H9 (cell line): ENCODE results near the gene RPL37. TPM values are rescaled to one million over a fixed set of nuclear protein-coding genes. Genes with fewer than 3 reads are reported as not detected.

Experiments used
- DNase-seq: peaks from one replicate; pipeline ENCODE4 v3.0.0-alpha.2; 2017
- H2AFZ ChIP-seq: one replicate; pipeline ENCODE4 v1.6.1; 2013; ENCODE audit warnings: mild to moderate bottlenecking, low read length, control low read depth, moderate library complexity
- H2AK5ac ChIP-seq: 2 replicates; pipeline ENCODE4 v1.6.1; 2013; ENCODE audit warnings: low read length, control low read depth, mixed read lengths; ENCODE audit not compliant: insufficient read length
- H2BK120ac ChIP-seq: one replicate; pipeline ENCODE4 v1.6.1; 2013; ENCODE audit warnings: low read depth, mild to moderate bottlenecking, low read length, control low read depth, inconsistent platforms; ENCODE audit not compliant: poor library complexity, severe bottlenecking
- H2BK12ac ChIP-seq: 2 replicates; pipeline ENCODE4 v1.6.1; 2013; ENCODE audit warnings: low read length, control low read depth, mixed read lengths, low read depth; ENCODE audit not compliant: insufficient read length
- H2BK15ac ChIP-seq: 2 replicates; pipeline ENCODE4 v1.6.1; 2013; ENCODE audit warnings: low read depth, low read length, control low read depth
- H2BK20ac ChIP-seq: one replicate; pipeline ENCODE4 v1.6.1; 2013; ENCODE audit warnings: low read depth, mild to moderate bottlenecking, low read length, control low read depth, inconsistent platforms; ENCODE audit not compliant: poor library complexity, severe bottlenecking
- H2BK5ac ChIP-seq: 2 replicates; pipeline ENCODE4 v1.6.1; 2013; ENCODE audit warnings: low read length, control low read depth, mixed read lengths; ENCODE audit not compliant: insufficient read length
- H3K14ac ChIP-seq: 2 replicates; pipeline ENCODE4 v1.6.1; 2013; ENCODE audit warnings: low read length, control low read depth; ENCODE audit not compliant: insufficient read depth
- H3K18ac ChIP-seq: 2 replicates; pipeline ENCODE4 v1.6.1; 2013; ENCODE audit warnings: low read depth, mild to moderate bottlenecking, mixed read lengths, low read length, control low read depth; ENCODE audit not compliant: insufficient read length
- H3K23ac ChIP-seq: 2 replicates; pipeline ENCODE4 v1.6.1; 2013; ENCODE audit warnings: low read length, control low read depth, mixed read lengths, low read depth; ENCODE audit not compliant: insufficient read length
- H3K23me2 ChIP-seq: 2 replicates; pipeline ENCODE4 v1.6.1; 2013; ENCODE audit warnings: low read depth, mild to moderate bottlenecking, mixed read lengths, low read length, control low read depth; ENCODE audit not compliant: insufficient read length, poor library complexity, severe bottlenecking
- H3K27ac ChIP-seq: 2 replicates; pipeline ENCODE4 v1.5.1; 2013; ENCODE audit warnings: low read length, control low read depth, mixed read lengths, low read depth; ENCODE audit not compliant: insufficient read length
- H3K27me3 ChIP-seq: 2 replicates; pipeline ENCODE4 v1.6.1; 2013; ENCODE audit warnings: low read length, control low read depth, inconsistent platforms; ENCODE audit not compliant: insufficient read depth
- H3K4ac ChIP-seq: 2 replicates; pipeline ENCODE4 v1.6.1; 2013; ENCODE audit warnings: low read depth, mild to moderate bottlenecking, control low read depth, inconsistent platforms, low read length, moderate library complexity
- H3K4me1 ChIP-seq: 2 replicates; pipeline ENCODE4 v1.6.1; 2013; ENCODE audit warnings: low read length, control low read depth, inconsistent platforms; ENCODE audit not compliant: insufficient read depth
- H3K4me2 ChIP-seq: 2 replicates; pipeline ENCODE4 v1.6.1; 2013; ENCODE audit warnings: low read length, control low read depth, mixed read lengths; ENCODE audit not compliant: insufficient read length, insufficient read depth
- H3K56ac ChIP-seq: 2 replicates; pipeline ENCODE4 v1.6.1; 2013; ENCODE audit warnings: low read depth, mild to moderate bottlenecking, mixed read lengths, low read length, control low read depth; ENCODE audit not compliant: insufficient read length
- H3K79me1 ChIP-seq: 2 replicates; pipeline ENCODE4 v1.6.1; 2013; ENCODE audit warnings: low read depth, mild to moderate bottlenecking, moderate library complexity, low read length, control low read depth, inconsistent platforms; ENCODE audit not compliant: insufficient read depth, poor library complexity, severe bottlenecking
- H3K79me2 ChIP-seq: 2 replicates; pipeline ENCODE4 v1.6.1; 2013; ENCODE audit warnings: low read length, control low read depth, inconsistent platforms; ENCODE audit not compliant: insufficient read depth
- H3K9ac ChIP-seq: 2 replicates; pipeline ENCODE4 v1.6.1; 2013; ENCODE audit warnings: low read length, control low read depth, mixed read lengths; ENCODE audit not compliant: insufficient read length; ENCODE audit errors: extremely low read depth
- H3K9me3 ChIP-seq: one replicate; pipeline ENCODE4 v1.6.1; 2013; ENCODE audit warnings: low read depth, low read length, inconsistent platforms; ENCODE audit not compliant: control insufficient read depth
- H3T11ph ChIP-seq: one replicate; pipeline ENCODE4 v1.6.1; 2013; ENCODE audit warnings: mild to moderate bottlenecking, low read length, control low read depth, inconsistent platforms
- H4K20me1 ChIP-seq: one replicate; pipeline ENCODE4 v1.6.1; 2013; ENCODE audit not compliant: control insufficient read depth, insufficient read length, insufficient read depth
- H4K5ac ChIP-seq: 2 replicates; pipeline ENCODE4 v1.6.1; 2013; ENCODE audit warnings: low read depth, mild to moderate bottlenecking, mixed read lengths, low read length, control low read depth; ENCODE audit not compliant: insufficient read length
- H4K8ac ChIP-seq: replicated peaks from 2 replicates; pipeline ENCODE4 v1.6.1; 2013; ENCODE audit warnings: low read length, control low read depth, mixed read lengths, low read depth; ENCODE audit not compliant: insufficient read length
- H4K91ac ChIP-seq: 2 replicates; pipeline ENCODE4 v1.6.1; 2013; ENCODE audit warnings: low read depth, mild to moderate bottlenecking, moderate library complexity, mixed read lengths, low read length, control low read depth; ENCODE audit not compliant: insufficient read length
- H3K27ac Mint-ChIP-seq, 3 experiments: 2 replicates in 2 of 3; 3 replicates in 1 of 3; pipeline ENCODE4 v1.8.0; 2020 to 2021; ENCODE audit warnings: mixed read lengths in 3 of 3, mild to moderate bottlenecking in 1 of 3, moderate library complexity in 1 of 3
- H3K27me3 Mint-ChIP-seq: 2 replicates; pipeline ENCODE4 v1.8.0; 2021; ENCODE audit warnings: low read depth, mild to moderate bottlenecking, moderate library complexity, mixed read lengths
- H3K36me3 Mint-ChIP-seq, 3 experiments: 2 replicates in 2 of 3; 3 replicates in 1 of 3; pipeline ENCODE4 v1.8.0; 2020 to 2021; ENCODE audit warnings: low read depth in 3 of 3, mixed read lengths in 3 of 3; ENCODE audit not compliant: insufficient read depth in 1 of 3
- H3K4me1 Mint-ChIP-seq, 2 experiments: 2 replicates each; pipeline ENCODE4 v1.8.0; 2020; ENCODE audit warnings: mixed read lengths in 2 of 2
- H3K4me3 Mint-ChIP-seq, 2 experiments: 2 replicates in 1 of 2; 3 replicates in 1 of 2; pipeline ENCODE4 v1.8.0; 2020 to 2021; ENCODE audit warnings: mild to moderate bottlenecking in 2 of 2, mixed read lengths in 2 of 2, moderate library complexity in 1 of 2
- H3K9me3 Mint-ChIP-seq, 2 experiments: 2 replicates in 1 of 2; 3 replicates in 1 of 2; pipeline ENCODE4 v1.8.0; 2020; ENCODE audit warnings: mild to moderate bottlenecking in 2 of 2, mixed read lengths in 2 of 2, moderate library complexity in 1 of 2
- WGBS: extraction: QIAGEN DNeasy Blood & Tissue Kit; methylation state at CpG from one replicate; pipeline ENCODE4 v1.1.7; 2013; ENCODE audit warnings: missing lambda C conversion rate, low lambda C conversion rate, mixed read lengths; ENCODE audit not compliant: insufficient read length; ENCODE audit errors: extremely low coverage; 5-methylcytosine and 5-hydroxymethylcytosine counted together
- total RNA-seq: library from RNA; stranded (reverse); gene quantifications from 2 replicates; pipeline ENCODE4 v1.2.1, GENCODE V29; 2021
- TF ChIP-seq, protein P1 (sequence below): fragments of 200-600 bp; sonication (generic); conservative IDR thresholded peaks from 3 replicates; pipeline ENCODE4 v1.8.0; 2021; ENCODE audit warnings: antibody characterized with exemption, mild to moderate bottlenecking

The RPL37 gene
- total RNA-seq, 1 experiment from 2014 or later, result 1,735 TPM

DNA sequence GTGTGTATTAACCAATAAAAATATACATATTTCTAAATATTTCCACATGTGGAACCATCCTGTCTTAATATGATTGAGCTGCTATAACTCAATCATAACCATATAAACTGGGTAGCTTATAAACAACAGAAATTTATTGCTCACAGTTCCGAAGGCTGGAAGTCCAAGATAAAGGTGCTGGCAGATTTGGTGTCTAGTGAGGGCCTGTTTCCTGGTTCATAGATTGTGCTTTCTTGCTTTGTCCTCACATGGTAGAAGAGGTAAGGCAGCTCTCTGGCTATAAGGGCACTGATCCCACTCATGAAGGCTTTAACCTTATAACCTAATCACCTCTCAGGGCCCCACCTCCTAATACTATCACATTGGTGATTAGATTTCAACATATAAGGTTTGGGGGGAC, 22.9 kb downstream of the RPL37 start:
- H3K9ac ChIP-seq, result no peak overlapping the region
- H2BK20ac ChIP-seq, result no peak overlapping the region
- H3K36me3 Mint-ChIP-seq, result no peaks in the 10 kb centered on the region; a peak in 1 of 7 replicates
- H3K4me1 Mint-ChIP-seq, result peaks cover 8 to 10% of the 10 kb centered on the region in 2 experiments
- no peaks in the 10 kb centered on the region for H3K4me1 ChIP-seq
- no peaks in the 10 kb centered on the region for H3K27me3 Mint-ChIP-seq
- H3K27ac Mint-ChIP-seq, result no peak overlapping the region
- H3T11ph ChIP-seq, result no peak overlapping the region
- no peak overlapping the region for H2BK5ac ChIP-seq
- no peaks in the 10 kb centered on the region for H3K27me3 ChIP-seq
- no peak overlapping the region for H2AFZ ChIP-seq
- H3K79me1 ChIP-seq, result no peaks in the 10 kb centered on the region
- no peak overlapping the region for H4K91ac ChIP-seq
- H3K18ac ChIP-seq, result no peak overlapping the region
- no peak overlapping the region for H3K4ac ChIP-seq
- no peak for DNase-seq
- H3K56ac ChIP-seq, result no peak overlapping the region
- no peak overlapping the region for H3K27ac ChIP-seq
- no peaks in the 10 kb centered on the region for H3K79me2 ChIP-seq
- TF ChIP-seq, protein P1, sequence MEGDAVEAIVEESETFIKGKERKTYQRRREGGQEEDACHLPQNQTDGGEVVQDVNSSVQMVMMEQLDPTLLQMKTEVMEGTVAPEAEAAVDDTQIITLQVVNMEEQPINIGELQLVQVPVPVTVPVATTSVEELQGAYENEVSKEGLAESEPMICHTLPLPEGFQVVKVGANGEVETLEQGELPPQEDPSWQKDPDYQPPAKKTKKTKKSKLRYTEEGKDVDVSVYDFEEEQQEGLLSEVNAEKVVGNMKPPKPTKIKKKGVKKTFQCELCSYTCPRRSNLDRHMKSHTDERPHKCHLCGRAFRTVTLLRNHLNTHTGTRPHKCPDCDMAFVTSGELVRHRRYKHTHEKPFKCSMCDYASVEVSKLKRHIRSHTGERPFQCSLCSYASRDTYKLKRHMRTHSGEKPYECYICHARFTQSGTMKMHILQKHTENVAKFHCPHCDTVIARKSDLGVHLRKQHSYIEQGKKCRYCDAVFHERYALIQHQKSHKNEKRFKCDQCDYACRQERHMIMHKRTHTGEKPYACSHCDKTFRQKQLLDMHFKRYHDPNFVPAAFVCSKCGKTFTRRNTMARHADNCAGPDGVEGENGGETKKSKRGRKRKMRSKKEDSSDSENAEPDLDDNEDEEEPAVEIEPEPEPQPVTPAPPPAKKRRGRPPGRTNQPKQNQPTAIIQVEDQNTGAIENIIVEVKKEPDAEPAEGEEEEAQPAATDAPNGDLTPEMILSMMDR, result no peak
- H3K9me3 ChIP-seq, result no peaks in the 10 kb centered on the region
- no peaks in the 10 kb centered on the region for H4K20me1 ChIP-seq
- H2BK15ac ChIP-seq, result no peak overlapping the region
- no peak overlapping the region for H3K4me2 ChIP-seq
- no peak overlapping the region for H4K5ac ChIP-seq
- no peaks in the 10 kb centered on the region for H3K23me2 ChIP-seq
- H3K23ac ChIP-seq, result no peak overlapping the region
- no peak overlapping the region for H2BK12ac ChIP-seq
- no peak overlapping the region for H3K14ac ChIP-seq
- no CpG with 5 or more reads among the region's 1 CpG for WGBS
- no peak overlapping the region for H2AK5ac ChIP-seq
- no peak overlapping the region for H4K8ac ChIP-seq
- no peak overlapping the region for H3K4me3 Mint-ChIP-seq
- H2BK120ac ChIP-seq, result no peak overlapping the region
- no peaks in the 10 kb centered on the region for H3K9me3 Mint-ChIP-seq
